IPS-NIHi7 (cell line): ENCODE measurements around the gene SHLD1.
"Not testable (repeated sequence)": the region's sequence is repeated elsewhere in the genome, so short reads cannot be mapped to it uniquely, and the experiment has no call there.

ENCODE experiments used
- DNase-seq: peaks from one replicate; pipeline ENCODE4 v3.0.0; 2012; ENCODE audit warnings: mixed read lengths; ENCODE audit errors: extremely low spot score

SHLD1 gene

DNA sequence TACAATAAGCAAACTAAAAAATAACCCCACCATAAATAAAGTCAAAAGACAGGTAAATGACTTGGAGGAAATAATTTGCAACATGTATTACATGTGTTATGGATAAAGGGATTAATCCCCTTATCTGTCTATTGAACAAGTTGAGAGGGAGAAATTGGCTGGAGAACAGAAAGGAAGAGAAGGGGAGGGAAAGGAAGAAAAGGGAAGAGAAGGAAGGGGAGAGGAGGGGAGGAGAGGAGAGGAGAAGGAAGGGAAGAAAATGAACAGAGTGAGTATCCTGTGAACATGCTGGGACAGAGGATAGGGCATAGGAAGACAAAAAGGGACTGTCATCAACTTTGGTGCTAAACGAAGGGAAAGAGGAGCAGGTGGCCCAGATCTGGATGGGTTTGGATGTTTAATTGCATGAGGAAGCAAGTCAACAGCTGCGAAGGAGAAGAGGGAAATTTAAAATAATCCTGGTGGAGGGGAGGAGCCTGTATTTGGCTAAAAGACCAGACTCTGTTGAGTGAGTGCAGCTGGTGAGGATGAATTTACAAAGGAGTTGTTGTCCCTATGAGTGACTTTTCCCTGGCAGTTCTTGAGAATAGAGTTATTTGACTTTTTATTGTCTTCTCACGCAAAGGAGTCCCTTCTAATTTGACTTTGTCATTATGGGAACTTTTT, 14.2 kb upstream of the SHLD1 start:
- no peak for DNase-seq

DNA sequence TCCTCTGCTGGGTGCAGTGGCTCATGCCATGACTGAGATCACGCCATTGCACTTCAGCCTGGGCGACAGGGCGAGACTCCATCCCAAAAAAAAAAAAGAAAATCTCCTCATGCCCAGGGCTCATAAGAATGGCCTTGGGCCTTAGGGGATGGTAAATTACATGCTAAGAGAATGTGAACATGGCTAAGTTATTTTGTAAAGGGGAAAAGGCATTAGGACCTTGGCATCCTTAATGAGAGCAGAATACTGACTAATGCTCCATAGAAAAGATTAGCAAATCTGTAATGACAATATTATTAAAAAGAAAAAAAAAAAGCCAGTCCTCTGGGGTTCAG, 12.6 kb upstream of the SHLD1 start:
- DNase-seq, result no peak

DNA sequence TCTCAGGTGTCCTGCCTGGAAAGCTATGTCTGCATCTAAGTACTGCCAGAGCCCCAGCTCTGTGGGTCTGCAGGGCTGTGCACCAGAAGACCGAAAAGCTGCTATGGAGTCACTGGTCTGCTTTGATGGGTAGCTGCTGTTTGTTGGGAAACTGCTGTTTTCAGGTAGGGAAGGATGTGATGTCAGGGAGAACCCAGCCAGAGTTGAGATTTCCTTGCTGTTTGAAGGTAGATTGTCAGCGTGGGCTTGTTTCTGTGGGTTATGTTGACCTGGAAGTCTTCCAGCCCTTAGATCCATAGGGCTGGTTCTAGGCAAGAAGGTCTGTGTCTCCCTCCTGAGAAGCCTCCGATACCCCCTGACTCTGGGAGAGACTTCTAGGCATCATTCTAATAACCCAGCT, 12.2 kb upstream of the SHLD1 start:
- DNase-seq, result no peak

DNA sequence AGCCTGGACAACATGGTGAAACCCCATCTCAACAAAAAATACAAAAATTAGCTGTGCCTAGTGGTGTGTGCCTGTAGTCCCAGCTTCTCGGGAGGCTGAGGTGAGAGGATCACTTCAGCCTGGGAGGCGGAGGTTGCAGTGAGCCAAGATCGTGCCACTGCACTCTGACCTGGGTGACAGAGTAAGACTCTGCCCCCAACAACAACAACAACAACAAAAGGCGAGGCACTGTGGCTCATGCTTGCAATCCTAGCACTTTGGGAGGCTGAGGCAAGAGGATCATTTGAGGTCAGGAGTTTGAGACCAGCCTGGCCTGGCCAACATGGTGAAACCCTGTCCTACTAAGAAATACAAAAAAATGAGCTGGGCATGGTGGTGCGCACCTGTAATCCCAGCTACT, 9.6 kb upstream of the SHLD1 start:
- not testable (repeated sequence) for DNase-seq

DNA sequence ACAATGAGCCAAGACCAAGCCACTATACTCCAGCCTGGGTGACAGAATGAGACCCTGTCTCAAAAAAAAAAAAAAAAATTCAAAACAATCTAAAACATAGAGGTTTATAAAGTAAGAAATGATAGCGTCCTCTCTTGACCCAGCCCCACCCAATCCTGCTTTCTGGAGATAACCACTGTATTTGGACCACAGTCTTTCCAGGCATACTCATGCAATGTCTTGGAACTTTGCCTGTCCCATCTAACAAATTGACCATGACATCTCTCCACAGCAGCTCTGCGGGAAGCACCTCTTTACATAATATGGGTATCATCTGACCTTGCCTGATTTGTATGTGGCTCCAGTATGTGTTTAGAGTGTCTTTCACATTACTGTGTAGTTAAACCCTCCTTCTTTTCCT, 9.1 kb upstream of the SHLD1 start:
- no peak for DNase-seq

DNA sequence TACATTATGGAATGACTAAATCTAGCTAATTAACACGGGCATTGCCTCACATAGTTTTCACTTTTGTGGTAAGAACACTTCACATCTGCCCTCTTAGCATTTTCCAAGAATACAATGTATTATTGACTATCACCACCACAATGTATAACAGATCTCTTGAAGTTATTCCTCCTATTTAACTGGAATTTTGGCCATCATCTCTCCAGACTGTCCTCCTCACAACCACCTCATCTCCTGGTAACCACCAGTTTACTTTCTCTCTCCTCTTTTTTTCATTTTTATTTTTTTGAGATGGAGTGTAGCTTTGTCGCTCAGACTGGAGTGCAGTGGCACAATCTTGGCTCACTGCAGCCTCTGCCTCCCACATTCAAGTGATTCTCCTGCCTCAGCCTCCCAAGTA, 8.2 kb upstream of the SHLD1 start:
- DNase-seq, result no peak

DNA sequence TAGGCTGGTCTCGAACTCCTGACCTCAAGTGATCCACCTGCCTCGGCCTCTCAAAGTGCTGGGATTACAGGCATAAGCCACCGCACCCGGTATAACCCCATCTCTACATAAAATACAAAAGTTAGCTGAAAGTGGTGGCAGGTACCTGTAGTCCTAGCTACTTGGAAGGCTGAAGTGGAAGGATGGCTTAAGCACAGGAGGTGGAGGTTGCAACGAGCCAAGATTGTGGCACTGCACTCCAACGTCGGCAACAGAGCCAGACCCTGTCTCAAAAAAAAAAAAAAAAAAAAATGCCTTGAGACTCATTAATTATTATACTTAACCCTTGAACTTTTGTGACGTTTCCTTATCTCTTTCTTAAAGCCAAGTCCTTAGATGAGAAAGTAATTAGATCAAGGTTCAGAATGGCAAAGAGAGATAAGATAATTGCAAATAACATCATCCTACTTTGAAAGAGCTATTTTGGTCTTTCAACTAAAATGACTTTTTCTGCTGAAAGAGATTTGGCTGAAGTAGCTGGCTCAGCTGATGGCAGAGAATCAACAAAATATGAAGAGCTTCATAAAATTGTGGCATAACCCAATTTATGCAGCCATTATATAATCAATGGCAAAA, 4.7 kb upstream of the SHLD1 start:
- DNase-seq, result no peak

DNA sequence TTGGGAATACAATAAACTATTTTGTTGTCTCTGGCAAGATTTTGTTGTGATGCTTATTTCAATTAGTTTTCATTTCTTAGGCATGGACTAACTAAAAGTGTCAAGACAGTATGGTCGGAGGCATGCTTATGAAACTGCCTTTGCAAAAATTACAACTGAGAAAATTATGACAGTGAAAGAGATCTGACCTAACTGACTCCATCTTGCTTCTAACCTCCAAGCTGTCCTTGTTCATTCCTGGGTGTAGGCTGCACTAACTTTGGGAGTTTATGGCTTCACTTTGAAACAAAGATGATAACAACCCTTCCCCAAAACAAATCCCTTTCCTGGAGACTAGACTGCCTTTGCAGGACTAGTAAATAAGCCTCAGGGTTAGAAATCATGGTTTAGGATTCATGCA, 4.1 kb upstream of the SHLD1 start:
- DNase-seq, result no peak

DNA sequence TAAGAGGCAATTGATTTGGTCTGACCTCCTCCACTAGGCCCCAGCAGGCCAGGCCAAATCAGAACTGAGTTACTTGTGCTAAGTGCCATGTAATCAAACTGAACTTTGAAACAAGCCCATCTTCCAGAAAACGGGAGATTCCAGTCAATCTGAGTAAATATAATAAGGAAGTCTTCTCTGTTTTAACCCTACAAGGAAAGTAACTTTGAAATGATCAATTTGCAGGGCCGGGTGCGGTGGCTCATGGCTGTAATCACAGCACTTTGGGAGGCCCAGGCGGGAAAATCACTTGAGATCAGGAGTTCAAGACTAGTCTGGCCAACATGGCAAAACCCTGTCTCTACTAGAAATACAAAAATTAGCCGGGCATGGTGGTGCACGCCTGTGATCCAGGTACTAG, 2.0 kb upstream of the SHLD1 start:
- DNase-seq, result no peak

DNA sequence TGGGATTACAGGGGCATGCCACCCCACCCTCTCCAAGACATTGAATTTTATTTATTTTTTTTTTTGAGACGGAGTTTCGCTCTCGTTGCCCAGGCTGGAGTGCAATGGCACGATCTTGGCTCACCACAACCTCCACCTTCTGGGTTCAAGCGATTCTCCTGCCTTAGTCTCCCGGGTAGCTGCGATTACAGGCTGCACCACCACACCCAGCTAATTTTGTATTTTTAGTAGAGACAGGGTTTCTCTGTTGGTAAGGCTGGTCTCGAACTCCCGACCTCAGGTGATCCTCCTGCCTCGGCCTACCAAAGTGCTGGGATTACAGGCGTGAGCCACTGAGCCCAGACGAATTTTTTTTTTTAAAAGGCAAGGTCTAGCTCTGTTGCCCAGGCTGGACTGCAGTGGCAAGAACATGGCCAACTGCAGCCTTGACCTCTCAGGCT, 669 bp upstream of the SHLD1 start:
- DNase-seq, result not testable (repeated sequence)

DNA sequence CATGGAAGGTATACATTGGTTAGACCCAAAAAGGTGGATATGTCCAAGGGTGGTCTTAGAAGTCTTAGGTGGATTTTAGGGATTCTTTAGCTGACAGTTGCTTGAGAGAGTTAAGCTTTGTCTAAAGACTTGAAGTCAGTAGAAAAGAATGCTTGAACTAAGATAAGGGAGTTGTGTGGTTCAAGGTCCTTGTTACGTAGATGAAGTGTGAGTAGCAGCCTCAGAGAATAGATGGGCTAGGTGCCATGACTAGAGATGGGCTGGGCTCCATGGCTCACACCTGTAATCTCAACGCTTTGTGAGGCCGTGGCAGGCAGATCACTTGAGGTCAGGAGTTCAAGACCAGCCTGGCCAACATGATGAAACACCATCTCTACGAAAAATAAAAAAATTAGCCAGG, 1.7 kb downstream of the SHLD1 start:
- no peak for DNase-seq

DNA sequence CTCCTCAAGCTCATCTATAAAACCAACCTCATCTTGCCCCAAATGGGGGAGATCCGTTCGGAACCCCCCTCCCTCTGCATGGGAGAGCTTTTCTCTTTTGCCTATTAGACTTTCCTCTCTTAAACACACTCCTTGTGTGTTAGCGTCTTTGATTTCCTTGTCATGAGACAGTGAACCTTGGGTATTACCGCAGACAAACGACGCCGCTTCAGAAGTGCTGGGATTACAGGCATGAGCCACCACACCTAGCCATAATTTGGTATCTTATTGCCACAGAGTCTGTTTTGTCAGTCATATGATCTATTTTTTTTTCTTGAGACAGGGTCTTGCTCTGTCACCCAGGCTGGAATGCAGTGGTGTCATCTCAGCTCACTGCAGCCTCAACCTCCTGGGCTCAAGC, 3.6 kb downstream of the SHLD1 start:
- no peak for DNase-seq

DNA sequence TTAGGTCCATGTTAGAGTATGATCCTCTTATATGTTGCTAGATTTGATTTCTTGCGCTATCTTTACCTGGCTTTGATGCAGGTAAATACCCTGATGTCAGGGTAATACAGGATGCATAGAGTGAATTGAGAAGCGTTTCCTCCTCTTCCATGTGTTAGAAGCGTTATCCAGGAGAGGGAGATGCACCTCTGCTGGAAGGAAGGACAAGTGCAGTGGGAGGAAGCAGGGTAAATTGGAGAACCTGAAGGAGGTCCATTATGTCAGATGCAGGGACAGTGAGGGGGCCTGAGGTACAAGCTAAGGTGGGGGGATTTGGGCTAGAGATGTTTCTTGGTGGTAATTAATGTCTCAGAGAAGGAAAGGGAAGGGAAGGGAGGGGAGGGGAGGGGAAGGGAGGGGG, 7.7 kb downstream of the SHLD1 start:
- DNase-seq, result peak; percentile 20

DNA sequence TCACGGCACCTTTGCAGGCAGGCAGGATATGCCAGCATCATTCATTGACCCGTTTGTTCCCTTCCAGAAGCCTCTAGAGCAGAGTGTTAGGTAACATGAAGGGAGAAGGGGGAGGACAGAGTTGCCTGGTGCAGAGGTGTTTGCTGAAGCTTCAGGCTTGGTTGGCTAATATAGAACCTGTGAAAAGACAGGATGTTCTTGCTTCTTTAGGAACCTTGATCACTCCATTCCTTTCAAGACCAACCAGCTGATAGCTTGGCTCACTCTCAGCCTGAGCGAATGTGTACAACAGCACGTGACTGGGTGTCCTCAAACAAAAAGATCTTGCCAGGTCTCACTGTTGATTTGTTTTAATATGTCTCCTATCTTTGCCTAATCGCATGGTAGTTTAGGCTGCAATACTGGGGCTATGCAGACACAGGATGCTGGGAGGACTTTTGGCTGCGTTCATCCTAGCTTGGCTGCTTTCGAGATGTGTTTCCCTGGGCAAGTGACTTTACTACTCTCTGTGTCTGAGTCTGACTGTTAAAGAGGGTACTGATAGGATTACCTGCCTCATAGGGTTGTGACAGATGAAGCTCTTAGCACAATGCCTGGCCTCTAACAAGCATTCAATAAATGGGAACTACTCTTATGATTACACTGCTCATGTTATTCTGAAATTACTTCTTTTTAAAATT, 16.0 kb downstream of the SHLD1 start:
- no peak for DNase-seq

DNA sequence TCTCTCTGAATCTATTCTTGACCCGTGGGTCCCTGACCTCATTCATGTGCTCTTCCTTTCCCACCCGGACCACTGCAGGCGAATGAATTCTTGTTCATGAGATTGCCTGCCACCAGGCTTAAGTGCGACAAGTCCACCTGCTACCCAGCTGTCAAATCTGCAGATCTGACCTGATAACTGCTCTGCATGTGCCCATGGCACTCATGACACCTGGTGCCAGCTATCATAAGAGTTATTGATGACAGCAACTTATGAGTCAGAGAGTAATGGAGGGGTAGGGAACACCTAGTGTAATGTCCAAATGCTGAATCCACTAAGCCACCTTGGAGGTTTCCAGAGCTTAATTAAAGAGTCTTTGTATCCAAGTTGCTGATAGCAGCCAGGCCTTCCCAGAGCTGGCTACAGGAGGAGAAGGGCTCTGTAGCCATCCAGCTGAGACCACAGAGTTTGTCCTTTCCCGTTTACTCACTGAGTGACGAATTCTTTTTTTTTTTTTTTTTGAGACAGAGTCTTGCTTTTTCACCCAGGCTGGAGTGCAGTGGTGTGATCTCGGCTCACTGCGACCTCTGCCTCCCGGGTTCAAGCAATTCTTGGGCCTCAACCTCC, 17.4 kb downstream of the SHLD1 start:
- DNase-seq, result no peak

DNA sequence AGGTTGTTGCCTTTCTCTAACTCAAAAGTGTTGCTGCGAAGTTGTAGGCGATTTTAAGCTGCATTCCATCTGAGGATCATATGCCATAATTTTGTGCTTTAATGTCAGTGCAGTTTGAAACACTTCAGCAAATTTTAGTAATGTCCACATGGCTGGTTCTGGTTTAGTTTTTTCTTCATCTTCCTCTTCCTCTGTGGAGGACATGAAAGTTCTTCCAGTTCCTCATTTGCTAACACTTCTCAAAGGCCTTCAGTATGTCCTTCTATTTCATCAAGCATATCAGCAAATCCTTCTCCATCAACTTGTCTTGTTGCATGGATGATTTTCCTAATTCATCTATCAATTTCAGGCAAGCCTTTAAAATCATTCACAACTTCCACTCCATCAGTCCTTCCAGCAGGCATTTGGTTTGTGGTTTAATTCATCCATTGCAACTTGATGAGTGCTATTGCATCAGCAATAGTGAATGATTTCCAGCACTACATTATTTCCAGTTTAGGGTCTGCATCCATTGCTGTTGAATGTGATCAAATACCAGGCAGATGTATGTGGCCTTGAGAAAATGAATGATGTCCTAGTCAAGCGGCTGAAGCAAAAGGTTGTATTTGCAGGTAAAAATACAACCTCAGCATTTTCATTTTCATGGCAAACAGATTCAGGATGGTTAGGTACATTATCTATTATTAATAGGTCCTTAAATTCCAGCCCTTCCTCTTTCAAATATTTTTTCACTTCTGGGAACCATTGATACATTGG, 20.2 kb downstream of the SHLD1 start:
- DNase-seq, result no peak

DNA sequence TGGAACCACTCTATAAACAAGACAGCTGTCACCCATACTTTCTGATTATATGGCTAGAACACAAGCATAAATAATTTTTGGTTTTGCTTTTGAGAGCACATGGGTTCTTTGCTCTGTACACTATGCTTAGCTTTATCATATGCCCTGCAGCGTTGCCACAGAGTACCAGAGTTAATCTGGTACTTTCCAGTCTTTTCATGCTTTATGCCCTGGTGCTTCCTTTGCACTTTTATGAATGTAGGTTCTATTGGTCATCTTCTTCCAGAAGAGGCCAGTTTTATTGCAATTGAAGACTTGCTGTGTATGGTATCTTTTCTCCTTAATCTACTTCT, 20.8 kb downstream of the SHLD1 start:
- no peak for DNase-seq

DNA sequence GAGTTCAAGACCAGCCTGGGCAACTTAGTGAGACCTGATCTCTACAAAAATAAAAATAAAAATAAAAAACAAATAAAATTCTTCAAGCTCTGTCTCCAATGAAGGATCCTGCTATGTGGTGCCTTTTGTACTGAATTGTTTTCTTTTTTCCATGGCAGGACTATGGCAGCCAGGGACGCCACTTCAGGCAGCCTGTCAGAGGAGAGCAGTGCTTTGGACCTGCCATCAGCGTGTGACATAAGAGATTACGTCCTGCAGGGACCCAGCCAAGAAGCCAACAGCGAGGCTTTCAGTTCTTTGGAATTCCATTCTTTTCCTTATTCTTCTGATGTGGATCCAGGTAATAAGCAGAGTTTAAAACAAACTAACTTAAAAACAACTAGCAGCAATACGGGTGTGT, 22.5 kb downstream of the SHLD1 start:
- no peak for DNase-seq

DNA sequence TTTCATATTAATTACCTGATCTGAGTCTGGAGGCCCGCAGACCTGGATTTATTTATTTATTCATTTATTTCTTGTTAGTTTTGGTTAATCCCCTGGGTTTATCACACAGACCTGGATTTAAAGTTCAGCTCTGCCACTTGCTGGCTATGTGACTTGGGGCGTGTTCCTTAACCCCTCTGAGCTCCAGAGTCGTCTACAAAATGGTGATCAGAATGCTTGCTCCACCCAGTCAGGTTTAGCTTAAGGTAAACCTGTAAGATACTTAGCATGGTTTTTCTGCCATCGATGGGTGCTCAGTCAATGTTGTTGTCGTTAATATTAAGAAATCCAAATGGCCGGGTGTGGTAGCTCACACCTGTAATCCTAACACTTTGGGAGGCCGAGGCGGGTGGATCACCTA, 23.4 kb downstream of the SHLD1 start:
- no peak for DNase-seq

DNA sequence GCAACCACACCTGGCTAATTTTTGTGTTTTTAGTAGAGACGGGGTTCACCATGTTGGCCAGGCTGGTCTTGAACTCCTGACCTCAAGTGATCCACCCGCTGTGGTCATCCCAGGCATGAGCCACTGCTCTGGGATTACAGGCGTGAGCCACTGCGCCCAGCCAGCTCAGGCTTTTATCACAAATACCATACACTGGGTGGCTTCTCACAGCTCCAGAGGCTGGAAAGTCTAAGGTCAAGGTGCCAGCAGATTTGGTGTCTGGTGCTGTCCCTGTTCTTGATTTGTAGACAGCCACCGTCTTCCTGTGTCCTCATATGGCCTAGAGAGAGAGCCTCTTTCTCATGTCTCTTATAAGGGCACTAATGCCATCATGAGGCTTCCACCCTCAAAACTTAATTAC, 25.9 kb downstream of the SHLD1 start:
- no peak for DNase-seq

DNA sequence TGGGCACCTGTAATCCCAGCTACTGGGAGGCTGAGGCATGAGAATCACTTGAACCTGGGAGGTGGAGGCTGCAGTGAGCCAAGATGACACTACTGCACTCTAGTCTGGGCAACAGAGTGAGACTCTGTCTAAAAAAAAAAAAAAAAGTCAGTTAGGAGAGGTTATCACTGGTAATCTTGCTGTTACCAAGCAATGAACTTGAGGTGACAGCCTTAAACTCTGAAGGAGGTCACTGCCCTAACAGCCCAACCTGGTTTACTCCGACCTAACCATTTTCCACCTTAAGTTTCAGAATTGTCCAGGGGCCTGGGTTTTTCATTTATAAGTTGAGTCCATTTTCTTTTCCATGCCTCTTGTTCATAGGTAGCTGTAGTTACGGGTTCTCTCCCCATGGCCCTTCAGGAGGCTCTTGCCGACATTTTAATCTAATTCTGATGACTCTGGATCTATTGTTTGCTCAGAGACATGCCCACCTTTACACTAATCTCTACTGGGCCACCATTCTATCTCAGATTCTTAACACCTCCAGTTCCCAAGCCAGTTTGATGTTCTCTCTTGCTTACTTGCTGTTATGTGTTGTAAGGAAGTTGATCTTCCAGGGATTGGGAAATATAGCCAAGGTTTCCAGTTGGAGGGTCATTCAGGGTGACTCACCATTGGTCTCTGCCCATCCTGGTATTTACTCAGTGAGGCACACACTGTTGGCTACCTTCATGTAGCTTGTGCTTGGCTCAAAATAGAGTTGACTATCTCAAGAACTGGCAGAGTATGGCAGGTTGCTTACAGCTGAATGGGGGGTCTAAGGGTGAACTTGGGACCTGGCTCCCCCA, 29.1 kb downstream of the SHLD1 start:
- DNase-seq, result no peak

DNA sequence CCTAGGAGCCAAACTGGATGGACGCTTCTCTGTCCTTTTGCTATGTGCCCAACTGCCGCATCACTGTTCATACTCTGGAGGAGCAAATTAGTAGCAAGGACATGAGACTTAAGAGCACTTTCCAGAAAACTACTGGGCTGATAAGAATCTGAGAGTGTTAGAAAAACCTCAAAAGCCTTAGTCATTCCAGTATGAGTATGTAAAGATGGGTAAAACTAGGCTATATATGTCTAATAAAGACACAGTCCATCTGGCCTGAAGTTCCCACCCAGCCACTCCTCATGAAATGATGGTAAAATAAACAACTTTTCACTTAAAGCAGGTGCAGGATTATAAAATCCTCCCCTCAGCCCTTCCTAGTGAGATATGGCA, 30.6 kb downstream of the SHLD1 start:
- DNase-seq, result no peak
